Nucleus accumbens (tissue), 56 donors: ENCODE results near the gene CDKN1B.
A peak's percentile ranks its signal among the peaks of the same experiment; 100 is the strongest.

ENCODE experiments used
- DNase-seq, 56 donors: peaks; one replicate each; lab custom pipeline; 2025; lab: John Stamatoyannopoulos, UW

Gene CDKN1B

DNA sequence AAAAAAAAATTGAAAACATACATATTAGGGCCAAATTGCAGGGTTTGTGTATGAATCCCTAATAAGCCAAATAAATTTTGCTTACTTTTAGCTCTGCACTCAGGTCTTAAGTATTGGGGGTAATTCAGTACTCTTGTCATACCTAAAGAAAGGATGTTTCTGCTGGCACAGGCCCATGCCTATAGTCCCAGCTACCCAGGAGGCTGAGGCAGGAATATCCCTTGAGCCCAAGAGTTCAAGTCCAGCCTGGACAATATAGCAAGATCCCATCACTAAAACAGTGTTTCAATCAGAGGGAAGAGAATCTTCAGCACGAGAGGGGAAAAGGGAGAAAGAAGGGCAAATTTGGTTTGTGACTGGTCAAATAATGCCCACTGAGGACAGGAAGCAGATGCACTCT, 17.8 kb upstream of the CDKN1B start:
- DNase-seq: no peak

DNA sequence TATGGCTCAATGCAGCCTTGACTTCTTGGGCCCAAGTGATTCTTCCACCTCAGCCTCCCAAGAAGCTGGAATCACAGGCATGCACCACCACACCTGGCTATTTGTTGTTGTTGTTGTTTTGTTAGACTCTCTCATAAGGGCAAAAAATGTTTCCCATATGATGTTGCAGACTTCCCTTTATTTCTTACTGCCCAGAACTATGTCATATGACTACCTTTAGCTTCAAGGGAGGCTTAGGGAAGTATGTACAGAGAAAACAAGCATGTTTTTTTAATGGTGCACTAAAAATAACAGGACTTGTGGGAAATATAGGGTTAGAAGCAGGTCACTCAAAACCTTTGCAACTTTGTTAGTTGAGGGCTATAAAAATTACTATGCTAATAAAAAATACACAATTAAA, 16.9 kb upstream of the CDKN1B start:
- DNase-seq: no peak

GRCh38 chr12:12701457-12701856, 15.7 kb upstream of the CDKN1B start:
- DNase-seq: no peak

DNA sequence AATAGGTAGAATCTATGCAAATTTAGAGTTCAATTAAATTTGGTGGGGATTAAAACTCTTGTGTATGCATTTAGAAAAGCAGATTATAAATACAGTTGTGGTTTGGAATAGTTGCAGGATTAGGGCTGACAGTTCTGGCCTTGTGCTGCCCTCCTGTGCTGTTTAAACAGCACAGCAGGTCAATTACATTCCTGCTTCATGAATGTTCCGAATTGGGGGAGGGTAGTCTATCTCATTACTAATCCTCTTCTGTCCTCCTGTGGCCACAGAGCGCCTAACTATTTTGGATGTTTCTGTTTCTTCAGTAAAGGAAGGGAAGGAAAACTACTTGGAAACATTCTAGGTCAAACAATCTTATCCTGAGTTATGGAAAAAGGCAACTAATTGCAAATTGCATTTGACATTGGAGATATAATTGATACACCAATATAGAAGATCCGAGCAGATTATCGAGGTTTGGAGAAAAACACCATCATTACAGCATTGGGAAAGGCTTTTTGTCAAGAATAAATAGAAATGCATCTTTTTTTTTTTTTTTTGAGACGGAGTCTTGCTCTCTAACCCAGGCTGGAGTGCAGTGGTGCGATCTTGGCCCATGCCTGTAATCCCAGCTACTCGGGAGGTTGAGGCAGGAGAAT, 12.5 kb upstream of the CDKN1B start:
- peak in 40 of 56 donors; percentile 10 to 79 (median 44) for DNase-seq

DNA sequence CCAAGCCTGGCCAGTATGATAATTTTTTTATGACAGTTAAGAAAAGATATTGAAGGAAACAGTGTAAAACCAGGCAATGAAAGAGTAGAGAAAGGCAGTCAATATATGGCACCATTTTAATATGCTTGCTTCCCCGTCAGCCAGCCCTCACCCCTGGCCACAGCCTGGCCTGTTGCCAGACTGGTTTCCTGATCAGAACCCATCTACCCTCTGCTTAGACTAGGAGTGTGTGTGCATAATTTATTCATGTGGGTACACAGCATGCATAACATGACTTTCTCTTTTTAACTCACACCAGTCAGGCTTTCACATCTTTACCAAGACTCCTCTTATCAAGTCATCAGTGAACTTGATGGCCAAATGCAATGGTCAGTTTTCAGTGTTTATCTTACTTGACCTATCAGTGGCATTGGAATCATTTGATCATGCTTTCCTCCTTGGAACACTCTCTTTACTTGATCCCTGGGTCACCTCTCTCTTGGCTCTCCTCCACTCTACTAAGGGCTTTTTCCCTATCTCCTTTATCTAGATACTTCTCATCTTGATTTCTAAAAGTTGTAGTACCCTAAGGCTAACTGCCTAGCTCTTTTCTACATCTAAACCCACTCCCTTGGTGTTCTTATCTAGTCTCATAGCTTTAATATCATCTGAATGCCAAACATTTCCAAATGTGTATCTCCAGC, 11.2 kb upstream of the CDKN1B start:
- DNase-seq: no peak

DNA sequence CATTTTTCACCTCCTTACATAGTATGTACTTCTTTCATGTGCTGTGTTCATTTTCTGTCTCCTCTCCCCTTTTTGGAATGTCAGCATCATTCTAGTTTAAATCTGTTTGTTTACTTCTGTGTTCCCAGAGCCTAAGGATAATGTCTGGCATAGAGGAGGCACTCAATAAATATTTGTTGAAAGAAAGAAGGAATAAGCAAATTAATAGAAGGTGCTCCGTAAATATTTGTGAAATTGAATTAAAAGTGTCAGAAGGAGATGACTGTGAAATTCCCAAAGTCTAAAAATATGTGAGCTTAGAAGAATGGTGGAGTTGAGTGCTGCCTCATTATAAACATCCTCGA, 3.3 kb upstream of the CDKN1B start:
- no peak for DNase-seq

DNA sequence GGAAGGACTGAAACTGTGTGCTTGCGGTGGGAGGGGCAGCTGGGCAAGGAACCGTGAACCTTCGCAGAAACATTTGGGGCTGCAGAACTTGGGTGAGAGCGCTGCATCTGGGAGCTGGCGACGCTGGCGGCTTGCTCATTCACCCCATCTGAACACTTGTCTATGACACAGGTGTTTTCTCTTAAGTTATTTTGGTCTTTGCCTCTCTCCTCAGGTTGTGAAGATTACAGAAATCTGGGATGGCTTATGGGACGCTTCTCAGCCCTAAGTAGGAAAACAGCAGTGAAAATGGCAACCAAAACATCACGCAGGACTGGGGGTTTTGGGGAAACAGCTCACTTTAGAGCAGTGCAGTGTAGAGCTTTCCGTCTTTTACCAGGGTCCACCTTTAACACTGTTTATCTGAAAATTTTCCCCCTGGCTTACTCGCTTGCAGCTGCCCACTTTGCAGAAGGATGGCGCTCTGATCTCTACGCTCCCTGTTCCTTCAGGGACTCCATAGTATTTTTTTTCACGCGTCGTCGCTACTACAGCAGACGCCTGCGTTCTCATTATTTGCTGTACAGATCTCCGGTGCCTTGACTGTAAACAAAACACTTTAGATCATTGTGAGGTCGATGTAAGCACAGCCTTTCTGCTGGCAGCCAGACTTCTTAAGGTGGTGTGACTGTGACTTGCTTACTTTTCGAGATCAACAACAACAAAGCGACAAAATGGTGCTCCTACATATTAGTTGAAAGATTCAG, 2.7 kb upstream of the CDKN1B start:
- peak in 32 of 56 donors; percentile 9 to 67 (median 36) for DNase-seq

GRCh38 chr12:12715128-12715458, 2.1 kb upstream of the CDKN1B start:
- DNase-seq: no peak

GRCh38 chr12:12715459-12716150, 1.6 kb upstream of the CDKN1B start:
- DNase-seq: peak in 14 of 56 donors; percentile 8 to 58 (median 31)

DNA sequence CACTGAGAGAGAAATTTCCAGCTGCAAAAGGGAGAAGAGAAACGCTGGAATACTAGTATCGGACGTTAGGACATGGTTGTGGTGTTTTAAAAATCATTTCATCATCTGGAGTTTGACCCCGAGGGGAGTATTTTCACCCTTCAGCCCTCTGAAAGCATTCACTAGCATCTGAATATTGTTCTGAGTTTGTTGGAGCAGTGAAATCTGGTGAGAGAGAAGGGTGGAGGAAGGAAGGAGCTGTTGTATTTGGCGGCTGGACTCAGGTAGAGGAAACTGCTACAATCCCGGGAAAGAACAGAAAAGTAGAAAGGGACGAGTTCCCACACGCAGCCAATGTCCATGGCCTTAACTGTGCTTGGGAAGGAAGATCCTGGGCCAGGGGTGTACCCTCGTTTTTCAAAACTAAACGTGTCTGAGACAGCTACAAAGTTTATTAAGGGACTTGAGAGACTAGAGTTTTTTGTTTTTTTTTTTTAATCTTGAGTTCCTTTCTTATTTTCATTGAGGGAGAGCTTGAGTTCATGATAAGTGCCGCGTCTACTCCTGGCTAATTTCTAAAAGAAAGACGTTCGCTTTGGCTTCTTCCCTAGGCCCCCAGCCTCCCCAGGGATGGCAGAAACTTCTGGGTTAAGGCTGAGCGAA, 896 bp upstream of the CDKN1B start:
- DNase-seq: peak in 11 of 56 donors; percentile 17 to 60 (median 41)

- DNase-seq: peak in 27 of 56 donors; percentile 17 to 68 (median 49)
Observed at GRCh38 chr12:12717586-12718380, 615 bp downstream of the CDKN1B start.

GRCh38 chr12:12718381-12718759, 1.2 kb downstream of the CDKN1B start:
- no peak for DNase-seq

GRCh38 chr12:12718853-12719252, 1.7 kb downstream of the CDKN1B start:
- no peak for DNase-seq

- no peak for DNase-seq
Observed at GRCh38 chr12:12719496-12719895, 2.3 kb downstream of the CDKN1B start.

- DNase-seq: no peak
Observed at GRCh38 chr12:12720052-12720451, 2.9 kb downstream of the CDKN1B start.

DNA sequence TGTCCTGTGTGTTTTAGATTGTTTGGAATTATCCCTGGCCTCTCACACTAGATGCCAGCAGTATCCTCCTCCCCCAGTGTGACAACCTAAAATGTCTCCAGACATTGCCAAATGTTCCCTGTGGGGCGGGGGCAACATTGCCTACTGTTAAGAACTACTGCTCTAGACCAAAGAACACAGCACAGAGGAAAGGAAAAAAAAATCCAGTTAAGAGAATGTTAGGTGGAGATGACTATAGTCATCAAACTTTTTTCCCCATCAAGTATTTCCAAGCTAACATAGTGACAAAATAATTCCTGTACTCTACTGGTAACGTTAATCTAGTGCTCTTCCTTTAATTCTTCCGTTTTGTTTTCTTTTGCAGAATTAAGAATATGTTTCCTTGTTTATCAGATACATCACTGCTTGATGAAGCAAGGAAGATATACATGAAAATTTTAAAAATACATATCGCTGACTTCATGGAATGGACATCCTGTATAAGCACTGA, 3.5 kb downstream of the CDKN1B start:
- DNase-seq: no peak

DNA sequence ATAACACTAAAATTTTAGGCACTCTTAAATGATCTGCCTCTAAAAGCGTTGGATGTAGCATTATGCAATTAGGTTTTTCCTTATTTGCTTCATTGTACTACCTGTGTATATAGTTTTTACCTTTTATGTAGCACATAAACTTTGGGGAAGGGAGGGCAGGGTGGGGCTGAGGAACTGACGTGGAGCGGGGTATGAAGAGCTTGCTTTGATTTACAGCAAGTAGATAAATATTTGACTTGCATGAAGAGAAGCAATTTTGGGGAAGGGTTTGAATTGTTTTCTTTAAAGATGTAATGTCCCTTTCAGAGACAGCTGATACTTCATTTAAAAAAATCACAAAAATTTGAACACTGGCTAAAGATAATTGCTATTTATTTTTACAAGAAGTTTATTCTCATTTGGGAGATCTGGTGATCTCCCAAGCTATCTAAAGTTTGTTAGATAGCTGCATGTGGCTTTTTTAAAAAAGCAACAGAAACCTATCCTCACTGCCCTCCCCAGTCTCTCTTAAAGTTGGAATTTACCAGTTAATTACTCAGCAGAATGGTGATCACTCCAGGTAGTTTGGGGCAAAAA, 4.1 kb downstream of the CDKN1B start:
- DNase-seq: no peak

GRCh38 chr12:12721814-12722434, 4.8 kb downstream of the CDKN1B start:
- no peak for DNase-seq
